A549 (cell line): ENCODE results near the gene PRKD2. TPM values are rescaled to one million over a fixed set of nuclear protein-coding genes. Genes with fewer than 3 reads are reported as not detected.

Experiments used
- ATAC-seq, 2 experiments: fragments of 200-7000 bp in 1 of 2; fragments of >200 bp in 1 of 2; cut with Nextera tagmentation in 1 of 2; cut with Tn5 transposase in 1 of 2; 3 replicates each; pipeline versions ENCODE4 v1.8.0 to v1.9.1; 2018 to 2020; ENCODE audit warnings: mild to moderate bottlenecking in 1 of 2, moderate library complexity in 1 of 2
- CTCF ChIA-PET: fragments of 300-600 bp; sonication (Branson Sonifier 250); formaldehyde crosslinking; extraction: SDS; loops from one replicate; lab custom pipeline; 2021; ENCODE audit warnings: antibody characterized with exemption, inconsistent platforms; lab: Yijun Ruan, JAX
- POLR2A ChIA-PET: fragments of 350-600 bp; formaldehyde crosslinking; extraction: SDS; loops from one replicate; lab custom pipeline; 2021; ENCODE audit warnings: antibody characterized with exemption, inconsistent platforms; lab: Yijun Ruan, JAX
- DNase-seq, 2 experiments: peaks; one replicate each; pipeline versions ENCODE4 v3.0.0 to v3.0.0-alpha.2; 2011 to 2016; ENCODE audit warnings: low read depth in 1 of 2, low spot score in 1 of 2
- FAIRE-seq: peaks from 2 replicates; lab custom pipeline; 2011; peaks lifted over from hg19 to GRCh38; lab: Jason Lieb, UNC
- H3K27ac ChIP-seq, 2 experiments: fragments of >200 bp; sonication (Bioruptor Twin); formaldehyde crosslinking; 3 replicates each; pipeline ENCODE4 v1.5.1; 2016 to 2017
- H3K4me1 ChIP-seq: fragments of >200 bp; sonication (Bioruptor Twin); formaldehyde crosslinking; 3 replicates; pipeline ENCODE4 v1.6.1; 2016
- H3K4me2 ChIP-seq: fragments of >200 bp; sonication (Bioruptor Twin); formaldehyde crosslinking; 3 replicates; pipeline ENCODE4 v1.6.1; 2016
- H3K4me3 ChIP-seq: fragments of >200 bp; sonication (Bioruptor Twin); formaldehyde crosslinking; 3 replicates; pipeline ENCODE4 v1.5.1; 2016
- H3K9me3 ChIP-seq: fragments of >200 bp; sonication (Bioruptor Twin); formaldehyde crosslinking; 3 replicates; pipeline ENCODE4 v1.6.1; 2016
- BHLHE40 ChIP-seq: IDR thresholded peaks from 2 replicates; pipeline ENCODE4 v1.6.1; 2012; ENCODE audit warnings: low read depth, low read length, inconsistent platforms
- CBX2 ChIP-seq: fragments of 200-600 bp; sonication (generic); IDR thresholded peaks from 2 replicates; pipeline ENCODE4 v1.6.1; 2016; ENCODE audit warnings: low read depth, mild to moderate bottlenecking, borderline replicate concordance
- CBX8 ChIP-seq: fragments of 200-600 bp; sonication (generic); IDR thresholded peaks from 2 replicates; pipeline ENCODE4 v1.6.1; 2016
- CHD2 ChIP-seq: fragments of 150-350 bp; IDR thresholded peaks from 2 replicates; pipeline ENCODE4 v1.6.1; 2014; ENCODE audit warnings: low read length; ENCODE audit not compliant: partially characterized antibody
- CHD4 ChIP-seq: fragments of 200-600 bp; sonication (generic); IDR thresholded peaks from 2 replicates; pipeline ENCODE4 v1.6.1; 2016; ENCODE audit warnings: antibody characterized with exemption, mild to moderate bottlenecking, borderline replicate concordance
- EHF ChIP-seq: fragments of 250-450 bp; sonication (Bioruptor Pico); IDR thresholded peaks from 2 replicates; pipeline ENCODE4 v1.5.0; 2020; ENCODE audit warnings: mild to moderate bottlenecking
- EHMT2 ChIP-seq: fragments of 200-600 bp; sonication (generic); IDR thresholded peaks from 2 replicates; pipeline ENCODE4 v1.6.1; 2016; ENCODE audit warnings: antibody characterized with exemption, low read depth, mild to moderate bottlenecking, moderate library complexity
- EP300 ChIP-seq, 2 experiments: fragments of >200 bp; sonication (Bioruptor Twin); formaldehyde crosslinking; IDR thresholded peaks; 2 replicates in 1 of 2; 3 replicates in 1 of 2; pipeline ENCODE4 v1.6.1; 2016 to 2017
- FOXS1 ChIP-seq: fragments of 250-450 bp; sonication (Bioruptor Pico); IDR thresholded peaks from 2 replicates; pipeline ENCODE4 v1.5.0; 2020; ENCODE audit warnings: mild to moderate bottlenecking, moderate library complexity
- HDAC2 ChIP-seq: fragments of 200-600 bp; sonication (generic); IDR thresholded peaks from 2 replicates; pipeline ENCODE4 v1.6.1; 2016
- HEYL ChIP-seq: fragments of 250-450 bp; sonication (Bioruptor Pico); IDR thresholded peaks from 2 replicates; pipeline ENCODE4 v1.8.0; 2021; ENCODE audit warnings: mild to moderate bottlenecking, moderate library complexity
- HOXB13 ChIP-seq: fragments of 250-450 bp; sonication (Bioruptor Pico); IDR thresholded peaks from 2 replicates; pipeline ENCODE4 v1.5.0; 2020; ENCODE audit warnings: low read depth, mild to moderate bottlenecking, moderate library complexity
- JUNB ChIP-seq: fragments of >200 bp; sonication (Bioruptor Twin); formaldehyde crosslinking; IDR thresholded peaks from 2 replicates; pipeline ENCODE4 v1.6.1; 2016
- KDM1A ChIP-seq: fragments of 200-600 bp; sonication (generic); IDR thresholded peaks from 2 replicates; pipeline ENCODE4 v1.6.1; 2016; ENCODE audit warnings: low read depth, mild to moderate bottlenecking
- NFE2L2 ChIP-seq: fragments of 150-350 bp; conservative IDR thresholded peaks from 2 replicates; pipeline ENCODE4 v1.6.1; 2014; ENCODE audit warnings: low read length
- NPAS2 ChIP-seq: fragments of 250-450 bp; sonication (Bioruptor Pico); IDR thresholded peaks from 2 replicates; pipeline ENCODE4 v1.8.0; 2022; ENCODE audit warnings: mild to moderate bottlenecking, moderate library complexity, borderline replicate concordance
- PHF8 ChIP-seq: fragments of 200-600 bp; sonication (generic); IDR thresholded peaks from 2 replicates; pipeline ENCODE4 v1.6.1; 2016; ENCODE audit warnings: low read depth, mild to moderate bottlenecking, antibody characterized with exemption, moderate library complexity, borderline replicate concordance
- POLR2A ChIP-seq: IDR thresholded peaks from 2 replicates; pipeline ENCODE4 v1.6.1; 2012; ENCODE audit warnings: mild to moderate bottlenecking, low read length
- POLR2AphosphoS2 ChIP-seq: conservative IDR thresholded peaks from 2 replicates; pipeline ENCODE4 v1.6.1; 2012; ENCODE audit warnings: low read length, improper control_type of control experiment, inconsistent platforms
- RAD21 ChIP-seq, 2 experiments: fragments of >200 bp in 1 of 2; sonication (Bioruptor Twin) in 1 of 2; formaldehyde crosslinking in 1 of 2; IDR thresholded peaks in 1 of 2; conservative IDR thresholded peaks in 1 of 2; 2 replicates in 1 of 2; 3 replicates in 1 of 2; pipeline ENCODE4 v1.6.1; 2012 to 2018; ENCODE audit warnings: inconsistent platforms in 1 of 2
- RARB ChIP-seq: fragments of 250-450 bp; sonication (Bioruptor Pico); IDR thresholded peaks from 2 replicates; pipeline ENCODE4 v1.8.0; 2021; ENCODE audit warnings: mild to moderate bottlenecking, moderate library complexity
- RCOR1 ChIP-seq: fragments of 150-350 bp; IDR thresholded peaks from 2 replicates; pipeline ENCODE4 v1.6.1; 2014; ENCODE audit warnings: antibody characterized with exemption, low read length, low read depth
- RNF2 ChIP-seq: fragments of 200-600 bp; sonication (generic); IDR thresholded peaks from 2 replicates; pipeline ENCODE4 v1.6.1; 2016; ENCODE audit warnings: low read depth, mild to moderate bottlenecking, antibody characterized with exemption, moderate library complexity, borderline replicate concordance
- SMC3 ChIP-seq: fragments of >200 bp; sonication (Bioruptor Twin); formaldehyde crosslinking; IDR thresholded peaks from 3 replicates; pipeline ENCODE4 v1.6.1; 2018; ENCODE audit warnings: inconsistent platforms
- SREBF2 ChIP-seq: fragments of 450-650 bp; IDR thresholded peaks from 2 replicates; pipeline ENCODE4 v1.6.1; 2014; ENCODE audit warnings: mild to moderate bottlenecking, moderate library complexity
- TFCP2L1 ChIP-seq: fragments of 250-450 bp; sonication (Bioruptor Pico); IDR thresholded peaks from 2 replicates; pipeline ENCODE4 v1.5.0; 2021; ENCODE audit warnings: mild to moderate bottlenecking
- TP53 ChIP-seq: fragments of 250-450 bp; sonication (Bioruptor Pico); IDR thresholded peaks from 2 replicates; pipeline ENCODE4 v1.5.0; 2021; ENCODE audit warnings: mild to moderate bottlenecking, moderate library complexity
- ZC3H11A ChIP-seq: fragments of 450-650 bp; IDR thresholded peaks from 2 replicates; pipeline ENCODE4 v1.6.1; 2014; ENCODE audit warnings: antibody characterized with exemption, mild to moderate bottlenecking
- ZNF302 ChIP-seq: fragments of 250-450 bp; sonication (Bioruptor Pico); IDR thresholded peaks from 2 replicates; pipeline ENCODE4 v1.9.0; 2021; ENCODE audit warnings: inconsistent platforms, mild to moderate bottlenecking, moderate library complexity
- WGBS: methylation state at CpG from one replicate; pipeline ENCODE4 v1.1.6; 2017; ENCODE audit errors: missing lambda C conversion rate; 5-methylcytosine and 5-hydroxymethylcytosine counted together
- polyA plus RNA-seq, 4 experiments: library from polyadenylated mRNA; depleted of rRNA in 3 of 4; stranded (reverse); fragments of >200 nt; fragmentation: RNase III in 1 of 4; extraction: RNeasy Plus Mini Kit Qiagen cat#74134 plus additional on column Dnase treatment in 1 of 4; gene quantifications; 2 replicates in 3 of 4; 3 replicates in 1 of 4; pipeline ENCODE4 v1.2.3, GENCODE V29; 2011 to 2017
- TF ChIP-seq, protein P1 (sequence below): fragments of 200-600 bp; sonication (generic); IDR thresholded peaks from 2 replicates; pipeline ENCODE4 v1.6.1; 2016; ENCODE audit warnings: antibody characterized with exemption, mild to moderate bottlenecking, moderate library complexity
- TF ChIP-seq, protein P2 (sequence below): IDR thresholded peaks from 2 replicates; pipeline ENCODE4 v1.6.1; 2012; ENCODE audit warnings: low read depth, borderline replicate concordance
- TF ChIP-seq, protein P3 (sequence below): fragments of 150-350 bp; IDR thresholded peaks from 2 replicates; pipeline ENCODE4 v1.6.1; 2014; ENCODE audit warnings: low read depth, mild to moderate bottlenecking, low read length

PRKD2 gene
- polyA plus RNA-seq, 2 of the 4 experiments (the other 2 are of a cell fraction) = 8.3 to 24.6 TPM

DNA sequence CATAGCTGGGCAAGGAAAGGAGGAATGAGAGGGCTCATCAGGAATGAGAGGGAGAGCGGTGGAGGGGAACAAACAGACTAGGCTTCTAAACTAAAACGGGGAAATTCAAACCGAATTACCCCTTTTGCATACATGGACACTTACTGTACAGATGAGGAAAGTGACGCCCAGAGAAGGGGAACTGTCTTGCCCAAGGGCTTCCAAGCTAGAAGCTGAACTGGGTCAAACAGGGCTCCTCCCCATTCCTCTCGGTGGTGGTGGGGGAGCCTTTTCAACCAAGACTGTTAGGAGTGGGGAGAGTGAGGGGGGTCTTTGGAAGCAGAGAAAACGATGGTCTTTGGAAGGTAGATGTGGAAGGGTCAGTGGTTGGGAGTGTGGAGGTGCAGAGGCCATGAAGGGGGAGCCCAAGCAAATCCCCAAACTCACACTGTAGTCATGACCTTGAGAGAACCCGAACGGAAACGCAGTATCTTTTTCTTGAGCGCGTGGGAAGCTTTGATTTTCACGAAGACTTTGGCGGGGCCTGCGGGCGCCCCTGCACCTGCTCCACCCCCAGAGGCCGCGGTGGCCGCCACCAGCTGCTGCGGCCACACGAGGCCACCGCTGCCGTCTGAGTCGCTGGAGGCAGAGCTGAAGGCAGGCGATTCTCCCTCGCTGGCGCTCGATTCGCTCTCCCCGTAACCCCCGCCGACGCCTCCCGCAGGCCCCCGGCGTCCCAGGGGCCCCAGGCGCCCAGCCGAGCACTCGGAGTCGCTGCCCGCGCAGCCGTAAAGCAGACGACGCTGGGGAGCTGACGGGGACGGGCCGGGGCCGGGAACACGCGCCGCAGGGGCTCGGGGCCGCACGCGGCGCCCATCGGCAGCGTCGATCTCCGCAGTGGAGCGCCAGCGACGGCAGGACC is 68.6 kb downstream of the PRKD2 start:
- no peak for FAIRE-seq
- no peak for ATAC-seq
- TF ChIP-seq TP53 (CRISPR knock-in tag) = no peak
- TF ChIP-seq EHMT2 = no peak
- no peak for TF ChIP-seq KDM1A
- no peak for TF ChIP-seq BHLHE40
- TF ChIP-seq HDAC2 = no peak
- TF ChIP-seq TFCP2L1 (CRISPR knock-in tag) = no peak
- no peak for TF ChIP-seq EP300 (IDR thresholded peaks at IDR 0.05)
- no peak for TF ChIP-seq HEYL (CRISPR knock-in tag)
- no peak for TF ChIP-seq CBX8
- TF ChIP-seq PHF8 = no peak
- TF ChIP-seq, protein P1, sequence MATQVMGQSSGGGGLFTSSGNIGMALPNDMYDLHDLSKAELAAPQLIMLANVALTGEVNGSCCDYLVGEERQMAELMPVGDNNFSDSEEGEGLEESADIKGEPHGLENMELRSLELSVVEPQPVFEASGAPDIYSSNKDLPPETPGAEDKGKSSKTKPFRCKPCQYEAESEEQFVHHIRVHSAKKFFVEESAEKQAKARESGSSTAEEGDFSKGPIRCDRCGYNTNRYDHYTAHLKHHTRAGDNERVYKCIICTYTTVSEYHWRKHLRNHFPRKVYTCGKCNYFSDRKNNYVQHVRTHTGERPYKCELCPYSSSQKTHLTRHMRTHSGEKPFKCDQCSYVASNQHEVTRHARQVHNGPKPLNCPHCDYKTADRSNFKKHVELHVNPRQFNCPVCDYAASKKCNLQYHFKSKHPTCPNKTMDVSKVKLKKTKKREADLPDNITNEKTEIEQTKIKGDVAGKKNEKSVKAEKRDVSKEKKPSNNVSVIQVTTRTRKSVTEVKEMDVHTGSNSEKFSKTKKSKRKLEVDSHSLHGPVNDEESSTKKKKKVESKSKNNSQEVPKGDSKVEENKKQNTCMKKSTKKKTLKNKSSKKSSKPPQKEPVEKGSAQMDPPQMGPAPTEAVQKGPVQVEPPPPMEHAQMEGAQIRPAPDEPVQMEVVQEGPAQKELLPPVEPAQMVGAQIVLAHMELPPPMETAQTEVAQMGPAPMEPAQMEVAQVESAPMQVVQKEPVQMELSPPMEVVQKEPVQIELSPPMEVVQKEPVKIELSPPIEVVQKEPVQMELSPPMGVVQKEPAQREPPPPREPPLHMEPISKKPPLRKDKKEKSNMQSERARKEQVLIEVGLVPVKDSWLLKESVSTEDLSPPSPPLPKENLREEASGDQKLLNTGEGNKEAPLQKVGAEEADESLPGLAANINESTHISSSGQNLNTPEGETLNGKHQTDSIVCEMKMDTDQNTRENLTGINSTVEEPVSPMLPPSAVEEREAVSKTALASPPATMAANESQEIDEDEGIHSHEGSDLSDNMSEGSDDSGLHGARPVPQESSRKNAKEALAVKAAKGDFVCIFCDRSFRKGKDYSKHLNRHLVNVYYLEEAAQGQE = no peak
- TF ChIP-seq POLR2A = no peak
- TF ChIP-seq RCOR1 = no peak
- TF ChIP-seq RAD21 (conservative IDR thresholded peaks at IDR 0.05 in 1 of 2, IDR thresholded peaks at IDR 0.05 in 1 of 2) = no peak
- TF ChIP-seq, protein P2, sequence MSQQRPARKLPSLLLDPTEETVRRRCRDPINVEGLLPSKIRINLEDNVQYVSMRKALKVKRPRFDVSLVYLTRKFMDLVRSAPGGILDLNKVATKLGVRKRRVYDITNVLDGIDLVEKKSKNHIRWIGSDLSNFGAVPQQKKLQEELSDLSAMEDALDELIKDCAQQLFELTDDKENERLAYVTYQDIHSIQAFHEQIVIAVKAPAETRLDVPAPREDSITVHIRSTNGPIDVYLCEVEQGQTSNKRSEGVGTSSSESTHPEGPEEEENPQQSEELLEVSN = no peak
- TF ChIP-seq HOXB13 (CRISPR knock-in tag) = no peak
- H3K27ac ChIP-seq = no peak overlapping the region
- WGBS = 76% methylated on average over 34 of the region's 63 CpGs
- peaks cover 16% of the 10 kb centered on the region for H3K9me3 ChIP-seq
- H3K4me3 ChIP-seq = no peak overlapping the region
- no peaks in the 10 kb centered on the region for H3K4me1 ChIP-seq
- POLR2A ChIA-PET = no interaction called here
- DNase-seq = no peak
- CTCF ChIA-PET = interaction anchor here (0.9 to 1.3 kb wide), 3 partner anchors 9 to 105 kb away, joined by 3 to 4 read pairs (median 3); no protein-coding TSS in a partner anchor
- no peak overlapping the region for H3K4me2 ChIP-seq

DNA sequence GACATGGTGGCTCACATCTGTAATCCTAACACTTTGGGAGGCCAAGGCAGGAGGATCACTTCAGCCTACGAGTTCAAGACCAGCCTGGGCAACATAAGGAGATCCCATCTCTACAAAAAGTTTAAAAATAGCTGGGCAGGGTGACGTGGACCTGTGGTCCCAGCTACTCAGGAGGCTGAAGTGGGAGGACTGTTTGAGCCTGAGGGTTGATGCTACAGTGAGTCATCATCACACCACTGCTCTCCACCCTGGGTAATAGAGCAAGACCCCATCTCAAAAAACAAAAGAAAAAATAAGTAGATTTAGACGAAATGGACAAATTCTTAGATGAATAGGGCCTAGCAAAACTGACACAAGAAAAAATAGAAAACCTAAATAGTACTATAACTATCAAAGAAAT is 70.5 kb downstream of the PRKD2 start:
- CTCF ChIA-PET = interaction anchor here (1.5 to 2.1 kb wide), 2 partner anchors 32 to 58 kb away, joined by 7 to 8 read pairs; no protein-coding TSS in a partner anchor
- no peak for TF ChIP-seq POLR2AphosphoS2
- TF ChIP-seq NPAS2 (CRISPR knock-in tag) = no peak
- no peak for TF ChIP-seq CBX8
- no peak for TF ChIP-seq HDAC2
- no peak for TF ChIP-seq PHF8
- TF ChIP-seq SMC3 = no peak
- TF ChIP-seq, protein P3, sequence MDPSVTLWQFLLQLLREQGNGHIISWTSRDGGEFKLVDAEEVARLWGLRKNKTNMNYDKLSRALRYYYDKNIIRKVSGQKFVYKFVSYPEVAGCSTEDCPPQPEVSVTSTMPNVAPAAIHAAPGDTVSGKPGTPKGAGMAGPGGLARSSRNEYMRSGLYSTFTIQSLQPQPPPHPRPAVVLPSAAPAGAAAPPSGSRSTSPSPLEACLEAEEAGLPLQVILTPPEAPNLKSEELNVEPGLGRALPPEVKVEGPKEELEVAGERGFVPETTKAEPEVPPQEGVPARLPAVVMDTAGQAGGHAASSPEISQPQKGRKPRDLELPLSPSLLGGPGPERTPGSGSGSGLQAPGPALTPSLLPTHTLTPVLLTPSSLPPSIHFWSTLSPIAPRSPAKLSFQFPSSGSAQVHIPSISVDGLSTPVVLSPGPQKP = no peak
- no peak for TF ChIP-seq NFE2L2
- TF ChIP-seq EHF (CRISPR knock-in tag) = no peak
- no peak for TF ChIP-seq RARB (CRISPR knock-in tag)
- no peak for TF ChIP-seq SREBF2
- TF ChIP-seq RNF2 = no peak
- no peak for TF ChIP-seq CBX2
- no peak for TF ChIP-seq ZNF302
- no peak for TF ChIP-seq ZC3H11A
- TF ChIP-seq EP300 (IDR thresholded peaks at IDR 0.05) = no peak
- no peak for TF ChIP-seq JUNB
- no peak for TF ChIP-seq CHD2
- no peak for TF ChIP-seq FOXS1 (CRISPR knock-in tag)
- no peak for TF ChIP-seq CHD4
- TF ChIP-seq, all 56 proteins: peak for 0
- H3K27ac ChIP-seq = no peak overlapping the region
- no peaks in the 10 kb centered on the region for H3K4me1 ChIP-seq
- H3K4me3 ChIP-seq = no peak overlapping the region
- ATAC-seq (no peak), DNase-seq (no peak), FAIRE-seq (no peak)
- H3K4me2 ChIP-seq = no peak overlapping the region
- peaks cover 16% of the 10 kb centered on the region for H3K9me3 ChIP-seq
- 20% methylated on average over 3 of the region's 3 CpGs for WGBS
- POLR2A ChIA-PET = no interaction called here
